ENCODE results near the gene FBXL14.

GRCh38 chr12:1544996-1545700, 49.2 kb downstream of the FBXL14 start:
- TF ChIP-seq, protein P1, sequence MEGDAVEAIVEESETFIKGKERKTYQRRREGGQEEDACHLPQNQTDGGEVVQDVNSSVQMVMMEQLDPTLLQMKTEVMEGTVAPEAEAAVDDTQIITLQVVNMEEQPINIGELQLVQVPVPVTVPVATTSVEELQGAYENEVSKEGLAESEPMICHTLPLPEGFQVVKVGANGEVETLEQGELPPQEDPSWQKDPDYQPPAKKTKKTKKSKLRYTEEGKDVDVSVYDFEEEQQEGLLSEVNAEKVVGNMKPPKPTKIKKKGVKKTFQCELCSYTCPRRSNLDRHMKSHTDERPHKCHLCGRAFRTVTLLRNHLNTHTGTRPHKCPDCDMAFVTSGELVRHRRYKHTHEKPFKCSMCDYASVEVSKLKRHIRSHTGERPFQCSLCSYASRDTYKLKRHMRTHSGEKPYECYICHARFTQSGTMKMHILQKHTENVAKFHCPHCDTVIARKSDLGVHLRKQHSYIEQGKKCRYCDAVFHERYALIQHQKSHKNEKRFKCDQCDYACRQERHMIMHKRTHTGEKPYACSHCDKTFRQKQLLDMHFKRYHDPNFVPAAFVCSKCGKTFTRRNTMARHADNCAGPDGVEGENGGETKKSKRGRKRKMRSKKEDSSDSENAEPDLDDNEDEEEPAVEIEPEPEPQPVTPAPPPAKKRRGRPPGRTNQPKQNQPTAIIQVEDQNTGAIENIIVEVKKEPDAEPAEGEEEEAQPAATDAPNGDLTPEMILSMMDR (IDR thresholded peaks at IDR 0.05; ENCODE audit: poor library complexity): peak; percentile 21
- TF ChIP-seq EZH2 (IDR thresholded peaks at IDR 0.05; ENCODE audit: borderline replicate concordance) (no peak), EZH2phosphoT487 (IDR thresholded peaks at IDR 0.05; ENCODE audit: low read depth, severe bottlenecking, unreplicated experiment) (no peak)

Measured in hepatocyte (in vitro differentiated cells).